GM10248 (cell line): ENCODE measurements around the gene TATDN2.

Experiments used
- CTCF ChIA-PET: fragments of 300-600 bp; sonication (Branson Sonifier 250); formaldehyde crosslinking; extraction: SDS; loops from one replicate; lab custom pipeline; 2021; ENCODE audit warnings: antibody characterized with exemption; lab: Yijun Ruan, JAX
- POLR2A ChIA-PET: fragments of 350-650 bp; sonication (Branson Sonifier 250); formaldehyde crosslinking; extraction: SDS; loops from one replicate; lab custom pipeline; 2020; ENCODE audit warnings: antibody characterized with exemption; lab: Yijun Ruan, JAX
- DNase-seq: peaks from one replicate; pipeline ENCODE4 v3.0.0; 2012; ENCODE audit errors: extremely low spot score
- TF ChIP-seq, protein P1 (sequence below): IDR thresholded peaks from 2 replicates; pipeline ENCODE4 v1.5.1; 2012; ENCODE audit warnings: mild to moderate bottlenecking, low read depth; ENCODE audit errors: extremely low read depth, missing control alignments, control extremely low read depth

Gene TATDN2

DNA sequence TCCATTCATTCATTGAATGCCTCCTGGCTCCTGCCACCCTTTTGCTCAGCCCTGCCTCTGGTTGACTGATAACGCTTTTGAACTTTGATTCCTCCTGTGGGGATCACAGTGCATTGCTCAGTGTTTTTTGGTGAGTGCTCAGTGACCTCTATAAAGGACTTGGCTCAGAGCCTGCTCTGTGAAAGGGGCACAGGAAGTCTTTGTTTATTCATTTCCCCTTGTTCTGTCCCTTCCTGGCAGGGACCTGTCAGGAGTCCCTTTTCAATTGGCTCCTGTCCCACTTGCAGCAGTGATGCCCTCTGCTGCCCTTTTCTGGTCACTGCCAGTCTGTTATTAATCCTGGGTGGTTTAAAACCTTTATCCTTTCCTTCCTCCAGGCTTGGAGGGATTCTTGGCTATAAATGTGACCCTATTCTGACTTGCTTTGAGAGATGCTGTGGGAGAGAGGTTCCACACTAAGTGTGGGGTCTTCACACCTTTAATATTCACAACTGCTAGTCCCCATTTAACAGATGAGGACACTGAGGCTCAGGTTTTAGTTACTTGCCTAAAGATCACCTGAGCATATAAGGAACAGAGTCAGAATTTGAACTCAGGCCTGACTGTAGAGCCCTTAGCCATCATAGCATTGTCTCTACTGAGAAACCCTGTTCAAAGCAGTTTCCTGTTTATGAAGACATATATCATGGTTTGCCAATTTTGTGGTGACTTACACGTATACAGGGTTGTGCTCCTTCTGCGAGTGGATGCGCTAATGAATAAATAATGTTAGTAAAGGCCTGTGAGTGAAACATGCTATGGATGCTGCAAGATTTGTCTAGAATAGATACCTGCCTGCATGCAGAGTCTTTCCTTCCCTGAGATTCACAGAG, 23.2 kb upstream of the TATDN2 start:
- TF ChIP-seq, protein P1, sequence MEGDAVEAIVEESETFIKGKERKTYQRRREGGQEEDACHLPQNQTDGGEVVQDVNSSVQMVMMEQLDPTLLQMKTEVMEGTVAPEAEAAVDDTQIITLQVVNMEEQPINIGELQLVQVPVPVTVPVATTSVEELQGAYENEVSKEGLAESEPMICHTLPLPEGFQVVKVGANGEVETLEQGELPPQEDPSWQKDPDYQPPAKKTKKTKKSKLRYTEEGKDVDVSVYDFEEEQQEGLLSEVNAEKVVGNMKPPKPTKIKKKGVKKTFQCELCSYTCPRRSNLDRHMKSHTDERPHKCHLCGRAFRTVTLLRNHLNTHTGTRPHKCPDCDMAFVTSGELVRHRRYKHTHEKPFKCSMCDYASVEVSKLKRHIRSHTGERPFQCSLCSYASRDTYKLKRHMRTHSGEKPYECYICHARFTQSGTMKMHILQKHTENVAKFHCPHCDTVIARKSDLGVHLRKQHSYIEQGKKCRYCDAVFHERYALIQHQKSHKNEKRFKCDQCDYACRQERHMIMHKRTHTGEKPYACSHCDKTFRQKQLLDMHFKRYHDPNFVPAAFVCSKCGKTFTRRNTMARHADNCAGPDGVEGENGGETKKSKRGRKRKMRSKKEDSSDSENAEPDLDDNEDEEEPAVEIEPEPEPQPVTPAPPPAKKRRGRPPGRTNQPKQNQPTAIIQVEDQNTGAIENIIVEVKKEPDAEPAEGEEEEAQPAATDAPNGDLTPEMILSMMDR: peak; percentile 80
- ChIA-PET POLR2A (no interaction called here), CTCF (interaction anchor here (1.0 to 3.5 kb wide), 4 partner anchors 23 to 237 kb away, joined by 3 to 28 read pairs (median 4); no protein-coding TSS in a partner anchor)
- DNase-seq: peak; percentile 75

DNA sequence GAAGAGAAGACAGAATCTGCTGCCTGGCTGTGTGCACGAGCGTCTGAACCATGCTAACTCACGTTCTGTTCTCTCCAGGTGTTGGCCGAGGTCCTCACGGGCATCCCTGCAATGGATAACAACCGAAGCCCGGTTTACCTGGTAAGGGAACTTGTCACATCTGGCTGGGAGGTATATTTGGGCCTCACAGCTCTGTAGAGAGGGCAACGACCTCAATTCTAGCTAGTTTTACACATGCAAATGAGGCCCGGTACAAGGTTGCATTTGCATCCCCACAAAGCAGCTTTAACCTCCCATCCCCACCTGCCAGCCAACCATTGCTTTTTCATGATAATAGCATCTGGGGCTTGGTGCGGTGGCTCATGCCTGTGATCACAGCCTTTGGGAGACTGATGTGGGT, 22.0 kb upstream of the TATDN2 start:
- DNase-seq: no peak
- ChIA-PET POLR2A (no interaction called here), CTCF (interaction anchor here (0.7 to 1.5 kb wide), 9 partner anchors 12 to 239 kb away, joined by 3 to 6 read pairs (median 3); no protein-coding TSS in a partner anchor)
- TF ChIP-seq, protein P1: no peak

GRCh38 chr3:10228248-10228950, 19.9 kb upstream of the TATDN2 start:
- no peak for DNase-seq
- CTCF ChIA-PET: interaction anchor here (1.0 to 1.2 kb wide), 2 partner anchors 9 to 33 kb away, joined by 3 read pairs; no protein-coding TSS in a partner anchor
- TF ChIP-seq, protein P1: no peak
- POLR2A ChIA-PET: no interaction called here

DNA sequence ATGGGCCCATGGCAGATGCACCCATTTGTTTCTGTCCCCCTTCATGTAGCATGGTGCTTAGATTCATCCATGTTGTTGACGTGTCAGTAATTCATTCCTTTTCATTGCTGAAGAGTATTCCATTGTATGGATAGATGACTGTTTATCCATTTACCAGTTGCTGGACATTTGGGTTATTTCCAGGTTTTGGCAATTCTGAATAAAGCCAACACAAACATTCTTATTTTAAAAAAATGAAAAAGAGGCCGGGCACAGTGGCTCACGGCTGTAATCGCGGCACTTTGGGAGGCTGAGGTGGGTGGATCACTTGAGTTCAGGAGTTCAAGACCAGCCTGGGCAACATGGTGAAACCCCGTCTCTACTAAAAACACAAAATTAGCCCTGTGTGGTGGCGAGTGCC, 18.7 kb upstream of the TATDN2 start:
- POLR2A ChIA-PET: no interaction called here
- TF ChIP-seq, protein P1: no peak
- DNase-seq: no peak
- CTCF ChIA-PET: interaction anchor here (1.7 to 2.1 kb wide), 2 partner anchors 12 to 18 kb away, joined by 4 to 8 read pairs; no protein-coding TSS in a partner anchor

DNA sequence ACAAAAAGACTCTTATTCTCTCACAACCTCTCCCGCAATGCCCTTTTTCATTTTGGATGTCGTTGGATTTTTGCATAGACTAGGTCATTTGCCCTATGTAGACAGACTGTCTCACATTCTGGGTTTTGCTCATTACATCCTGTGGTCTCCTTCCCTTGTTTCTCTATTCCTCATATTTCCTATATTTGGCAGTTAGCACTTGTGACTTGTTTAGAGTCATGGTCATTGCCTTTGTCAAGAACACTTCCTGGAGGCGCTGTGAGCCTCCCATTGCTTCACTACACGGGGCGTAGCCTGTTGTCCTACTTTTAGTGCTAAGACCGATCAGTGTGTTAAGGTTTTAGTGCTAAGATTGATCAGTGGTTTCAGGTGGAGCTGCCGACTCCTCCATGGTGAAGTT, 16.1 kb upstream of the TATDN2 start:
- TF ChIP-seq, protein P1: no peak
- ChIA-PET CTCF (interaction anchor here (0.8 to 1.4 kb wide), 2 partner anchors 9 to 39 kb away, joined by 3 read pairs; no protein-coding TSS in a partner anchor), POLR2A (interaction anchor here (0.6 kb wide), 1 partner anchor 103 kb away, joined by 6 read pairs; no protein-coding TSS in a partner anchor)
- DNase-seq: peak; percentile 41

GRCh38 chr3:10233988-10234387, 14.3 kb upstream of the TATDN2 start:
- CTCF ChIA-PET: interaction anchor here (1.0 kb wide), 1 partner anchor 9 kb away, joined by 3 read pairs; no protein-coding TSS in a partner anchor
- POLR2A ChIA-PET: no interaction called here
- DNase-seq: no peak
- TF ChIP-seq, protein P1: no peak
